ENCODE results near the gene RASSF7.
"Not testable (repeated sequence)": the region's sequence is repeated elsewhere in the genome, so short reads cannot be mapped to it uniquely, and the experiment has no call there.

RASSF7 gene

GRCh38 chr11:560305-561147 is at the start of gene RASSF7, which contains the start of gene LMNTD2:
RASSF7 (plus strand) TSS chr11:560970; CDS start chr11:561769, 799 bp downstream.
LMNTD2 (minus strand) TSS chr11:560738; CDS start chr11:560716, 22 bp downstream.
- DNase-seq: peak; percentile 73 to 83

- no peak for DNase-seq
These were observed 47.8 kb upstream of the RASSF7 start for GRCh38 chr11:512761-513595.

- DNase-seq: no peak
These were observed 46.2 kb upstream of the RASSF7 start for GRCh38 chr11:514606-515005.

- DNase-seq: no peak
These were observed 45.6 kb upstream of the RASSF7 start for GRCh38 chr11:515131-515530.

GRCh38 chr11:516400-516799 is 44.4 kb upstream of the RASSF7 start:
- no peak for DNase-seq

GRCh38 chr11:516918-517685 is 43.7 kb upstream of the RASSF7 start:
- DNase-seq: not testable (repeated sequence)

GRCh38 chr11:518463-519202 is 42.1 kb upstream of the RASSF7 start:
- no peak for DNase-seq

GRCh38 chr11:520428-521176 is 40.2 kb upstream of the RASSF7 start:
- no peak for DNase-seq

GRCh38 chr11:521177-521688 is 39.5 kb upstream of the RASSF7 start:
- no peak for DNase-seq

GRCh38 chr11:526192-526591 is 34.6 kb upstream of the RASSF7 start:
- DNase-seq: no peak

GRCh38 chr11:528166-528814 is 32.5 kb upstream of the RASSF7 start:
- no peak for DNase-seq

GRCh38 chr11:528815-529727 is 31.7 kb upstream of the RASSF7 start:
- no peak for DNase-seq

GRCh38 chr11:529728-530411 is 30.9 kb upstream of the RASSF7 start:
- DNase-seq: no peak

GRCh38 chr11:530960-531831 is 29.6 kb upstream of the RASSF7 start:
- DNase-seq: no peak

GRCh38 chr11:531919-532526 is 28.7 kb upstream of the RASSF7 start:
- DNase-seq: no peak

- no peak for DNase-seq
These were observed 28.2 kb upstream of the RASSF7 start for GRCh38 chr11:532527-532985.

GRCh38 chr11:532986-533585 is 27.7 kb upstream of the RASSF7 start:
- no peak for DNase-seq

Measured in bone marrow (tissue), 2 donors.